Kidney epithelial cell (primary cell): Measurements from ENCODE around the gene PIGS. TPM values are rescaled to one million over a fixed set of nuclear protein-coding genes. Genes with fewer than 3 reads are reported as not detected.
A peak's percentile ranks its signal among the peaks of the same experiment; 100 is the strongest.
"Not testable (repeated sequence)": the region's sequence is repeated elsewhere in the genome, so short reads cannot be mapped to it uniquely, and the experiment has no call there.

Experiments used
- DNase-seq: peaks from one replicate; pipeline ENCODE4 v3.0.0-alpha.2; 2010; ENCODE audit warnings: low read depth
- H3K27me3 ChIP-seq: 2 replicates; pipeline ENCODE4 v1.6.0; 2011; ENCODE audit warnings: low read length; ENCODE audit not compliant: control insufficient read depth, insufficient read depth
- H3K36me3 ChIP-seq: 2 replicates; pipeline ENCODE4 v1.5.1; 2011; ENCODE audit warnings: low read length; ENCODE audit not compliant: control insufficient read depth, insufficient read depth
- H3K4me3 ChIP-seq: 2 replicates; pipeline ENCODE4 v1.5.1; 2011; ENCODE audit warnings: low read depth, mild to moderate bottlenecking, control low read depth, low read length
- total RNA-seq: library from RNA; depleted of rRNA; stranded (reverse); fragments of >200 nt; gene quantifications from 2 replicates; pipeline ENCODE4 v1.2.3, GENCODE V29; 2015
- TF ChIP-seq, protein P1 (sequence below): IDR thresholded peaks from 2 replicates; pipeline ENCODE4 v1.5.1; 2011; ENCODE audit warnings: mild to moderate bottlenecking, moderate library complexity, low read length, control low read depth, inconsistent platforms; ENCODE audit not compliant: insufficient read depth, poor library complexity, severe bottlenecking

Gene PIGS
- total RNA-seq, 1 donor from 2014 or later, result 52.9 TPM

DNA sequence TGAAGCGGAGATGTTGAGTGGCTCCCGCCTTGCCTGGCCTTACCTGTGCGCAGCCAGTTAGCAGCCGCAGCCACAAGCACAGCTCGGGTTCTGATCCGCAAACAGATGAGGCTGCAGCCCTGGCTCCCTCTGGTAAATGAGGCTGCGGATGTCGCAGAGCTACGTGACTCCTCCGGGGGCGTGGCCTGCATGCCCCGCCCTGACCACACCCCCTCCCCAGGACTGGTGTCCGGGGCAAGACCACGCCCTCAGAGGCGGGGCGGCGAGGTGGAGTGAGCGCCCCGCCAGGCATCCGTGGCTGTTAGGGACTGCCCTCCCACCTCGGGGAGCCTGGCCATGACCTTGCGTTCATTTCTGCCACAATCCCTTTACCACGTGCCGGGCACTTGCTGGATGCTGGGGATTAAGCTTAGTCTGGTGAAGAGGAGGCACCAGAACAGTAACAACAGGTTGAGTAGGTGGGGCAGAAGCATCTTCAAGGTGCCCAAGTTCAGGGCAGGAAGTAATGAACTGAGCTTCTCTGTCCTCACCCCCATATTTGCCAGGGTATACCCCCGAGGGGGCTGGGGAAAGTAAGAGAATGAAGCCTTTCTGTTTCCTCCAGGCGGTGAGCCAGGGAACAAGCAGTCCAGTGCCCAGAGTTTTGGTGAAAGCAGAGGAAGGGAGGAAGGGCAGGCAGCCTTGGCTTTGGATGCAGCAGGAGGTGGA is 5.6 kb upstream of the PIGS start, which contains the start of gene ALDOC:
Gene ALDOC, minus strand, starts transcription at position 138 of the 708 bp plus-strand sequence. CDS start 1,363 bp downstream, outside the sequence.
- TF ChIP-seq, protein P1, sequence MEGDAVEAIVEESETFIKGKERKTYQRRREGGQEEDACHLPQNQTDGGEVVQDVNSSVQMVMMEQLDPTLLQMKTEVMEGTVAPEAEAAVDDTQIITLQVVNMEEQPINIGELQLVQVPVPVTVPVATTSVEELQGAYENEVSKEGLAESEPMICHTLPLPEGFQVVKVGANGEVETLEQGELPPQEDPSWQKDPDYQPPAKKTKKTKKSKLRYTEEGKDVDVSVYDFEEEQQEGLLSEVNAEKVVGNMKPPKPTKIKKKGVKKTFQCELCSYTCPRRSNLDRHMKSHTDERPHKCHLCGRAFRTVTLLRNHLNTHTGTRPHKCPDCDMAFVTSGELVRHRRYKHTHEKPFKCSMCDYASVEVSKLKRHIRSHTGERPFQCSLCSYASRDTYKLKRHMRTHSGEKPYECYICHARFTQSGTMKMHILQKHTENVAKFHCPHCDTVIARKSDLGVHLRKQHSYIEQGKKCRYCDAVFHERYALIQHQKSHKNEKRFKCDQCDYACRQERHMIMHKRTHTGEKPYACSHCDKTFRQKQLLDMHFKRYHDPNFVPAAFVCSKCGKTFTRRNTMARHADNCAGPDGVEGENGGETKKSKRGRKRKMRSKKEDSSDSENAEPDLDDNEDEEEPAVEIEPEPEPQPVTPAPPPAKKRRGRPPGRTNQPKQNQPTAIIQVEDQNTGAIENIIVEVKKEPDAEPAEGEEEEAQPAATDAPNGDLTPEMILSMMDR, result no peak
- DNase-seq, result peak; percentile 78
- Histone ChIP-seq H3K36me3 (no peaks in the 10 kb centered on the region), H3K4me3 (peak within 1 kb of the TSS; percentile 25), H3K27me3 (no peaks in the 10 kb centered on the region)

DNA sequence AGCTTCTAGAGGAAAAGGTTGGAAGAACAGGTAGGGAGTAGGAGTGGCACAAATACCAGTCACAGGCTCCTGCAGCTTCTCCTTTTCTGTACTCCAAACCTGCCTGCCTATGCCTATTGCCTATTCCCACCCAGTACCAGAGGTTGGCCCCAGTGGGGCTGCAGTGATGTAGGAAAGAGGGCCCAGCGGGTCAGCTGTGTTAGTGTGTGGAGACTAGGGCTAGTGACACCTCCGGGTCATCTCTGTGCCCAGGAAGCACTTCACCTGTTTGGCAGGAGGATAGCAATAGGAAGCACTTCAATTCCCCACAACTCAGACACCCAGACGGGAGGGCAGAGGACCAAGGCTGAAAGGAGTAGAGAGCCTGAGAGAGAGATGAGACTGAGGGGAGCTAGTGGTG is 4.7 kb upstream of the PIGS start:
- H3K4me3 ChIP-seq, DNase-seq: not testable (repeated sequence)

DNA sequence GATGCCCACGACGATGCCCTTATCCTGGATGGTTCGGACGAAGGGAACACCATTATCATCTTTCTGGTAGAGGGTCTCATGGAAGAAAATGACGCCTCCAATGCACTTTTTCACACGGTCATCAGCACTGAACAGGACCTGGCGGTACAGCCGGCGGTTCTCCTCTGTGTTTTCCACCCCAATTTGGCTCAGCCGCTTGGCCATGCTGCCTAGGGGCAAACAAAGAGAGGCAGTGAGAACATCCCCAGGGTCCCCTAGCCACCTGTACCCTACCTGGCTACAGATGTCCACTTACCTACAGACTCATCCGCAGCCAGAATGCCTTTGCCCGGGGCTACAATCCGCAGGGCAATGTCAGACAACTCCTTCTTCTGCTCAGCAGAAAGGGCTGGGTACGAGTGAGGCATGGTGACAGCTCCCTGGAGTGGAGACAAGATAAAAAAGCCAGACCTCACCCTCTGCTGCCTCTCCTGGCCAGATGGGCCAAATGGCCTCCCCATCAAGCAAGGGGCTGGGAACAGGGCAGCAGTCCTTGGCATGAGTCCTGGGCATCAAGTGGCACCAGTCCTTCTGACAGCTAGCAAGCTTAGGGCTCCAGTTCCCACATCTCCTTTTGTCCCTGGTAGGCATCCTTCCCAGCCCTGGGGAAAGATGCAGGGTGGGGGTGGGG is 3.9 kb upstream of the PIGS start:
- no peaks in the 10 kb centered on the region for H3K27me3 ChIP-seq
- H3K36me3 ChIP-seq, result no peaks in the 10 kb centered on the region
- no peak overlapping the region for H3K4me3 ChIP-seq
- TF ChIP-seq, protein P1, result no peak
- no peak for DNase-seq

More for the DNA sequence above, 4.7 kb upstream of the PIGS start:
- H3K36me3 ChIP-seq, H3K27me3 ChIP-seq: not testable (repeated sequence)

- Histone ChIP-seq H3K36me3 (no peaks in the 10 kb centered on the region), H3K27me3 (no peaks in the 10 kb centered on the region), H3K4me3 (no peak overlapping the region)
- TF ChIP-seq, protein P1, result no peak
- DNase-seq, result no peak
Measured at GRCh38 chr17:28574526-28574925, 3.2 kb upstream of the PIGS start.

DNA sequence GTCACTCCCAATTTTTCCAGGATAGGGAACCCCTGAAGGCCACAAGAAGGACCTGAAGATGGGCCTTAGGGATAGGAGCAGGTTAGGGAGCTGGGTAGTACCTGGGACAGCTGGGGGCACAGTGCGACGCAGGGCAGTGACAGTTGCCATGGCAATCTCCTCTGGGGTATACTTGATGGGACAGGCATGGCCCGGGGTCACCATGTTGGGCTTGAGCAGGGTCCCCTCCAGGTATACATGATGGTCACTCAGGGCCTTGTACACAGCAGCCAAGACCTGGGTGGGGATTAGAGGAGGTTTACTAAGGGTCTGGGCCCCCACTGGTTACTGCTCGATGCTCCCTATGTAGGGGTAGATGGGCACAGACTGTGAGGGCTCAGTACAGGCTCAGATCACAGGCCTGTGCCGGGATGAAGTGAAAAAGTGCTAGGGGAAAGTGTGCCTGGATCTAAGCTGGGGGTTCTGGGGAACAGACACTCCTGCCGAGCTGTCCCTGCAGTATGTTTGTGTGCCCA is 2.7 kb upstream of the PIGS start:
- Histone ChIP-seq H3K4me3 (no peak overlapping the region), H3K36me3 (no peaks in the 10 kb centered on the region), H3K27me3 (no peaks in the 10 kb centered on the region)
- no peak for DNase-seq
- TF ChIP-seq, protein P1, result no peak

GRCh38 chr17:28573521-28573920 is 2.2 kb upstream of the PIGS start:
- Histone ChIP-seq H3K27me3 (no peaks in the 10 kb centered on the region), H3K36me3 (no peaks in the 10 kb centered on the region), H3K4me3 (no peak overlapping the region)
- DNase-seq, result no peak
- TF ChIP-seq, protein P1, result no peak
